ENCODE results near the gene LINGO3.
A peak's percentile ranks its signal among the peaks of the same experiment; 100 is the strongest.

The LINGO3 gene

DNA sequence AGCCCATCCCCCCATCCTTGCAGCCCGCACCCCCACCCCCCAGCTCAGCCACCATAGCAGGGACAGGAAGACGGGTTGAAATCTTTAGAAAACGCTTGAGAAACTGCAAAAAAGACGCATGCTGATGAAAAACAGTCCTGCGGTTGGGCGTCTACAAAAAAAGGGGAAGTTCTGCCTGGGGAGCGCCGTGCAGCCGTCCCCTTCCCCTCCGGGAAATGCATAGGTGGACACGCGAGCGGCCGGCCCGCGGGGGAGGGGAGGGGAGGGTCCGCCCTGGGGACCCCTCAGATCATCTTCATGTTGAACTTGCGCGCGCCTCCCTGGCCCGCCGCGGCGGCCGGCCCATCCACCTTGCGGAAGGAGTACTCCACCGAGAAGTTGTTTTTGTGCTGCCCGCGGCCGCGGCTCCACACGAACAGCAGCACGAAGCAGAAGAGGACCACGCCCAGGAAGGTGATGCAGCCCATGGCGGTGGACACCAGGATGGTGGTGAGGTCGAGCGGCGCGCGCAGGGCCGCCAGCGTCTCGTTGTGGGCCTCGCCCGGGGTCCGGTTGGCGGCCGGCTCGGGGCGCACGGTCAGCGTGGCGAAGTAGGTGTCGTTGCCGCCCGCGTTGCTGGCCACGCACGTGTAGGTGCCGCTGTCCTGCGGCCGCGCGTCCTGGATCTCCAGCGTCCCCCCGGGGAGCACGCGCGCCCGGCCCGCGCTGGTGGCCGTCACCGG, 18.1 kb downstream of the LINGO3 start:
- no peaks in the 10 kb centered on the region for H3K36me3 ChIP-seq (ENCODE audit: control insufficient read depth, insufficient read depth, low read length)
- H3K27me3 ChIP-seq (replicated peaks; ENCODE audit: control insufficient read depth, insufficient read depth, low read length, poor library complexity, severe bottlenecking) = no peaks in the 10 kb centered on the region
- DNase-seq = peak in 2 of 3 donors; percentile 32 to 36
- peak overlapping the region; percentile 37 for H3K27ac ChIP-seq (ENCODE audit: insufficient read depth, low read length, poor library complexity, severe bottlenecking)
- H3K4me3 ChIP-seq (ENCODE audit: insufficient read depth, low read depth, low read length, poor library complexity, severe bottlenecking) = peak overlapping the region; percentile 72
- no peaks in the 10 kb centered on the region for H3K9me3 ChIP-seq (ENCODE audit: control insufficient read depth, low read length)
- H3K4me1 ChIP-seq (ENCODE audit: control insufficient read depth, insufficient read depth, low read length, poor library complexity, severe bottlenecking) = peaks cover 20% of the 10 kb centered on the region

DNA sequence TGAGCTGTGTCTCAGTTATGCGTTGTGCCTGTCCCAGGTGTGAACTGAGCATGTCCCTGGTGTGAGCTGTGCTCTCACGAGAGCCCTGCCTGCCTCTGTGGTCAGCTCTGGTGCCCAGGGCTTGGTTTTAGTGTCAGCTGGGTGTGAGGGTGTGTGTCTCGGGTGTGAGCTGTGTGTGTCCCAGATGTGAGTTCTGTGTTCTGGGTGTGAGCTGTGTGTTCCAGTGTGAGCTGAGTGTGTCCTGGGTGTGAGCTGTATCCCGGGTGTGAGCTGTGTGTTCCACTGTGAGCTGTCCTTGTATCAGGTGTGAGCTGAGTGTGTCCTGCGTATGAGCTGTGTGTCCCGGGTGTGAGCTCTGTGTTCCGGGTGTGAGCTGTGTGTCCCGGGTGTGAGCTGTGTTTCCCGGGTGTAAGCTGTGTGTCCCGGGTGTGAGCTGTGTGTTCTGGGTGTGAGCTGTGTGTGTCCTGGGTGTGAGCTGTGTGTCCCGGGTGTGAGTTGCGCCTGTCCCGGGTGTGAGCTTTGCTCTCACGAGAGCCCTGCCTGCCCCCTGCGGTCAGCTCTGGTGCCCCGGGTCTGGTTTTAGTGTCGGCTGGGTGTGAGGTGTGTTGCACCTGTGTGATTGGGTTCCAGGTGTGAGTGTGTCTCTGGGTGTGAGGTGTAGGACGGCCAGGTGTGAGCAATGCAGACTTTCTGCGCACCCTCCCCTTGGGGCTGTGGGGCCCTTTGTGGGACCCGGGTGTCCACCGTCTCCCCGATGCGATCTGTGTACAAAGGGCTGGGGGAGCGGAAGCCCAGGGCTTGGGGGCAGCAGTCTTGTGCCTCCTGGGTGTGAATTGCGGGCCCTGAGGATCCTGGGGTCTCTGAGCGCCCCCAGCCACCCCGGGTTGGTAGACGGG, 18.9 kb downstream of the LINGO3 start:
- peak overlapping the region; percentile 37 for H3K27ac ChIP-seq (ENCODE audit: insufficient read depth, low read length, poor library complexity, severe bottlenecking)
- no peaks in the 10 kb centered on the region for H3K27me3 ChIP-seq (replicated peaks; ENCODE audit: control insufficient read depth, insufficient read depth, low read length, poor library complexity, severe bottlenecking)
- no peak for DNase-seq
- peak overlapping the region; percentile 72 for H3K4me3 ChIP-seq (ENCODE audit: insufficient read depth, low read depth, low read length, poor library complexity, severe bottlenecking)
- H3K4me1 ChIP-seq (ENCODE audit: control insufficient read depth, insufficient read depth, low read length, poor library complexity, severe bottlenecking) = peaks cover 20% of the 10 kb centered on the region
- H3K9me3 ChIP-seq (ENCODE audit: control insufficient read depth, low read length) = no peaks in the 10 kb centered on the region
- no peaks in the 10 kb centered on the region for H3K36me3 ChIP-seq (ENCODE audit: control insufficient read depth, insufficient read depth, low read length)

GRCh38 chr19:2288338-2288817, 19.6 kb downstream of the LINGO3 start:
- DNase-seq = no peak
- Histone ChIP-seq H3K4me3 (ENCODE audit: insufficient read depth, low read depth, low read length, poor library complexity, severe bottlenecking) (no peak overlapping the region), H3K9me3 (ENCODE audit: control insufficient read depth, low read length) (no peaks in the 10 kb centered on the region), H3K27ac (ENCODE audit: insufficient read depth, low read length, poor library complexity, severe bottlenecking) (no peak overlapping the region), H3K4me1 (ENCODE audit: control insufficient read depth, insufficient read depth, low read length, poor library complexity, severe bottlenecking) (peaks cover 20% of the 10 kb centered on the region), H3K27me3 (replicated peaks; ENCODE audit: control insufficient read depth, insufficient read depth, low read length, poor library complexity, severe bottlenecking) (no peaks in the 10 kb centered on the region), H3K36me3 (ENCODE audit: control insufficient read depth, insufficient read depth, low read length) (no peaks in the 10 kb centered on the region)

DNA sequence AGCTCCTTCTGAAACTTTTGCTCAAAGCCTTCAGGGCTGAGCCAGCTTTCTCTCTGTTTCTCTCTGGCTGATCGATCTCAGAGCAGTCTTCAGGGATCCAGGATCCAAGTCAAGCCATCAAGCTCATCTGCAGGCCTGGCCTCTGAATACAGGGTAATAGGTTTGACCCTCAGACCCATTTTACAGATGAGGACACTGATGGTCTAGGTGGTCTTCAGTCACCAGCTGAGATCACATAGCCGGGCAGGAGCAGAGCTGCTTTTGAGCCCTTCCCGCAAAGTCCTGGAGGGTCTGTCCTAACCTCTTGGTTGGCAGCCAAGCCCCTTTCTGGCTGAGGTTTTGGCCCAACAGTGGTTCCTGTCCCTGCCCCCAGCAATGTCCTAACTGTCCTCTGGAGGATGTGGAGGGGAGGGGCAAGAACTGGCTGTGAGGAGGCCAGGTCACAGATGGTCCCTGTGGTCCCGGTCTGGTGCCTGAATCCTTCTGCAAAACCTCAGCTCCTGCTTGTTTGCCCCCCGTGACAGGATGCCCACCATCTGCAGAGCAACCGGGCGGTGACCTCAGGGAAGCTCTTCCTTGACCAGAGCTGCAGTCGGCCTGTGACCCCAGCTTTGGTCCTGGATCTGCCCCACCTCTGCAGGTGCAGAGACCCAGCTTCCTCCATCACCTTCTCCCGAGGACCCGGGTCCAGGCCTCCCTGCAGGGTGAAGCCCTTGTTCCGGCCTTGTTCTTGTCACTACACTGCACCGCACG, 20.2 kb downstream of the LINGO3 start:
- Histone ChIP-seq H3K4me3 (ENCODE audit: insufficient read depth, low read depth, low read length, poor library complexity, severe bottlenecking) (no peak overlapping the region), H3K27ac (ENCODE audit: insufficient read depth, low read length, poor library complexity, severe bottlenecking) (no peak overlapping the region), H3K4me1 (ENCODE audit: control insufficient read depth, insufficient read depth, low read length, poor library complexity, severe bottlenecking) (peaks cover 20% of the 10 kb centered on the region), H3K27me3 (replicated peaks; ENCODE audit: control insufficient read depth, insufficient read depth, low read length, poor library complexity, severe bottlenecking) (no peaks in the 10 kb centered on the region), H3K36me3 (ENCODE audit: control insufficient read depth, insufficient read depth, low read length) (no peaks in the 10 kb centered on the region), H3K9me3 (ENCODE audit: control insufficient read depth, low read length) (no peaks in the 10 kb centered on the region)
- DNase-seq = no peak

DNA sequence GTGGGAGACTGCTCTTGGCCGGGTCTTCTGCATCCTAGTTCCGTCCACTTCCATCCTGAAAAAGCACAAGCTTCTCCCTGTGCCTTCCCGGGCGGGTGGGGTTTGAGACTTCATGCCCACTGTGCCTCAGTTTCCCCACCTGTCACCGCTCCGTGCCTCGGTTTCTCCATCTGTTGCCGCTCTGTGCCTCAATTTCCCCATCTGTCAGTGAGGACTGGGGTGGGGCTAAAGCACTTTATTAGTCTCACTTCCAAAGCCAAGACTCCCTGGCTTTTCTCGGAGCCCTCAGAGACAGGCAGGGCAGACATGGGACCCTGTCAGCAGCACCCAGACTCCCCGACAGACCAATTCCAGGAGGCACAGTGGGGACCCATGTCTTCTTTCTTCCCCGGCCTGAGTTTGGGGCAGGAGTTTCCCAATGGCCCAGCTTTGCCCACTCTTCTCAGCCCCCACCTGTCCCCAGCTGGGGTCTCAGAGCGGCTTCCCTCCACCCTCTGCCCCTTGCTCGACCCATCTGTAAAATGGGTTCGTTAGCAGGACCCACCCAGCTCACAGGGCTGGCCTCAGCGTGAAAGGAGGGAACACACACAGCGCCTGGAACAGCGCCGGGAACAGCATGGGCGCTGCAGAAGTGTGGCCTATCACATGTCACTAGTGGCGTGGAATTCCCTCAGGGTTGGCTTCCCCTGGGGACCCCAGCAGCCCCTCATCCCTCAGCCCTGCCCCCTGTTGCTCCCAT, 21.4 kb downstream of the LINGO3 start:
- Histone ChIP-seq H3K27me3 (replicated peaks; ENCODE audit: control insufficient read depth, insufficient read depth, low read length, poor library complexity, severe bottlenecking) (no peaks in the 10 kb centered on the region), H3K4me3 (ENCODE audit: insufficient read depth, low read depth, low read length, poor library complexity, severe bottlenecking) (no peak overlapping the region), H3K36me3 (ENCODE audit: control insufficient read depth, insufficient read depth, low read length) (no peaks in the 10 kb centered on the region), H3K4me1 (ENCODE audit: control insufficient read depth, insufficient read depth, low read length, poor library complexity, severe bottlenecking) (peaks cover 27% of the 10 kb centered on the region), H3K27ac (ENCODE audit: insufficient read depth, low read length, poor library complexity, severe bottlenecking) (no peak overlapping the region), H3K9me3 (ENCODE audit: control insufficient read depth, low read length) (no peaks in the 10 kb centered on the region)
- no peak for DNase-seq

GRCh38 chr19:2283835-2284507, 24.0 kb downstream of the LINGO3 start:
- no peaks in the 10 kb centered on the region for H3K36me3 ChIP-seq (ENCODE audit: control insufficient read depth, insufficient read depth, low read length)
- H3K4me1 ChIP-seq (ENCODE audit: control insufficient read depth, insufficient read depth, low read length, poor library complexity, severe bottlenecking) = peaks cover 12% of the 10 kb centered on the region
- no peak overlapping the region for H3K27ac ChIP-seq (ENCODE audit: insufficient read depth, low read length, poor library complexity, severe bottlenecking)
- DNase-seq = no peak
- H3K27me3 ChIP-seq (replicated peaks; ENCODE audit: control insufficient read depth, insufficient read depth, low read length, poor library complexity, severe bottlenecking) = no peaks in the 10 kb centered on the region
- H3K9me3 ChIP-seq (ENCODE audit: control insufficient read depth, low read length) = no peaks in the 10 kb centered on the region
- H3K4me3 ChIP-seq (ENCODE audit: insufficient read depth, low read depth, low read length, poor library complexity, severe bottlenecking) = no peak overlapping the region

DNA sequence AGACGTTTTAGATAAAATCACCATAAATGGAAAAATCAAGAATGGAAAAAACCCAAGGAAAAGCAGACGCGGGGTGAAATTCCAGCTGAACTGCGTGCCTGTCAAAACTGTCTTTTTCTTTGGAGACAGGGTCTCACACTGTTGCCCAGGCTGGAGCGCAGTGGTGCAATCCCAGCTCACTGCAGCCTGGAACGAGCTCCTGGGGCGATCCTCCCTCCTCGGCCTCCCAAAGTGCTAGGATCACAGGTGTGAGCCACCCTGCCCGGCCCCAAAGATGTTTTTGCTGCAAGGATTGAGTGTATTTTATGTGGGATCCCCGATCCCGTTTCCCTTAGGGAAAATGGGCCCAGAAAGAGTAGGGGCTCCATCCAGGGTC, 25.1 kb downstream of the LINGO3 start:
- Histone ChIP-seq H3K4me3 (ENCODE audit: insufficient read depth, low read depth, low read length, poor library complexity, severe bottlenecking) (no peak overlapping the region), H3K36me3 (ENCODE audit: control insufficient read depth, insufficient read depth, low read length) (no peaks in the 10 kb centered on the region), H3K4me1 (ENCODE audit: control insufficient read depth, insufficient read depth, low read length, poor library complexity, severe bottlenecking) (peaks cover 8% of the 10 kb centered on the region), H3K27me3 (replicated peaks; ENCODE audit: control insufficient read depth, insufficient read depth, low read length, poor library complexity, severe bottlenecking) (no peaks in the 10 kb centered on the region), H3K27ac (ENCODE audit: insufficient read depth, low read length, poor library complexity, severe bottlenecking) (no peak overlapping the region), H3K9me3 (ENCODE audit: control insufficient read depth, low read length) (no peaks in the 10 kb centered on the region)
- no peak for DNase-seq

DNA sequence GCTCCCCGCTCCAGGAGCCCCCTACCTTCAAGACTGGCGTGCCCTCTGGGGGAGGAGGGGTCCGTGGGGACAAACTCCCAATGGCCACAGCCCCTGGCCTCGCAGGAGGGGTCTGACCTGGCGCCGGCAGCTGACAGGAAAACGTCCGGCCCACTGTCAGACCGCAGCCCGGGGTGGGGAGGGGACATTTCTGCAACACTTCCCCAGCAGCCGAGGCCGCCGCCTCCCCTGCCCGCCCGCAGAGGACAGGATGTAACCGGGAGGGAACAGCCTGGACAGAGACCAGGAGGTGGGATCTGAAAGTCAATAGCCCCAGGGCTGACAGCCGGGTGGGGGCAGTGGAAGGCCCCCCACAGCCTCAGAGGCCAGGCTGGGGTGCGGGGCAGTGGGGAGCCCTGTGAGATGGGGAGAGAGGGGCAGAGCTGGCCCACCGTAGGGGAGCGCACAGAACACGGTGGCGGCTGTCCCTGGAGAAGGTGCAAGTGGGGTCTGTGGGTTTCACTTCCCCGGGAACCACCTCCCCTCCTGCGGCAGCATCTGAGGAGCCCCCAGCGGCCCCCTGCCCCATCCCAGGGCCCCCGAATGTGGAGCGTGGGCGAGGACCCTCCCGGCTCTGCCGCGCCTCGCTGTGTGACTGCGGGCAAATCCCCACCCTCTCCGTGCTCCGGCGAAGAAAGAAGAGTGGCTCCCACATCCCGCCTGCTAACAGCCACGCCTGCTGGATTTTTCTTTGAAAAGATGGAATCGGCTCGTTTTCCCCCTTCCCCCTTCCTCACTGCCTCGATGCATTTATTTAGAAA, 25.7 kb downstream of the LINGO3 start, which contains the start of gene PEAK3:
Gene PEAK3, minus strand, starts transcription at position 114 of the 800 bp plus-strand sequence. CDS start 1,244 bp downstream, outside the sequence.
- no peak within 1 kb of the TSS for H3K27ac ChIP-seq (ENCODE audit: insufficient read depth, low read length, poor library complexity, severe bottlenecking)
- H3K9me3 ChIP-seq (ENCODE audit: control insufficient read depth, low read length) = no peaks in the 10 kb centered on the region
- no peaks in the 10 kb centered on the region for H3K36me3 ChIP-seq (ENCODE audit: control insufficient read depth, insufficient read depth, low read length)
- peak within 1 kb of the TSS; percentile 15 for H3K4me3 ChIP-seq (ENCODE audit: insufficient read depth, low read depth, low read length, poor library complexity, severe bottlenecking)
- DNase-seq = no peak
- no peaks in the 10 kb centered on the region for H3K27me3 ChIP-seq (replicated peaks; ENCODE audit: control insufficient read depth, insufficient read depth, low read length, poor library complexity, severe bottlenecking)
- H3K4me1 ChIP-seq (ENCODE audit: control insufficient read depth, insufficient read depth, low read length, poor library complexity, severe bottlenecking) = peaks cover 8% of the 10 kb centered on the region
